ENCODE measurements around the gene PTPN6. TPM values are rescaled to one million over a fixed set of nuclear protein-coding genes. Genes with fewer than 3 reads are reported as not detected.

PTPN6 gene
- total RNA-seq, 4 donors from 2014 or later: 19.8 to 42.3 (median 35.9) TPM

DNA sequence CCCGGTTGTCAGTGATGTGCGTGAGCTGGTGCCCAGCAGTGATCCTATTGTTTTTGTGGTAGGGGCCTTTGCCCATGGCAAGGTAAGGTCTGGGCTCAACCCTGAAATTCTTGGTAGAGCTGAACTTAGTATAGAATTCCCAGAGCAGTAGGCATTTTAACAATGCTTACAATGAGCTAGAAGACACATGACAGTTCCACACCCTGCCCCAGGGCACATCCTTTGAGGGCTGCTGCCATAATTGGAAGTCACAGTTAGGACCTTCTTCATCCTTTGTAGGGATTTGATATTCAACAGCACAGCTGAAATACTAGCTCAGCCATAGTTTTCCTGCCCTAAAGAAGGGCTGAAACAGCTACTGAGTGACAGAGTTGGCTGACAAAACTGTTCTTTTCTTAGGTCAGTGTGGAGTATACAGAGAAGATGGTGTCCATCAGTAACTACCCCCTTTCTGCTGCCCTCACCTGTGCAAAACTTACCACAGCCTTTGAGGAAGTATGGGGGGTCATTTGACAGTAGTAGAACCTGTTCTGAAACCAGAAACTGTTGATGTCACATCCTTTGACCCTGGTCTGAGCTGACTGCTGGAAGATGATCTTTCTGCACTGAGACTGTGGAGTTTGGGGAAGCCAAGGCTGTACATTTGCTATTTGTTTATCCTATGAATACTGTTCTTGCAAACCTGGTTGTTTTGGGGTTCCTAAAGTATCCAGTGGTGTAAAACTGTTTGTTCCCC lies 24.3 kb downstream of the PTPN6 start:
- DNase-seq (ENCODE audit: low spot score) (no peak), ATAC-seq (ENCODE audit: low FRiP score) (no peak)
- TF ChIP-seq, protein P1, sequence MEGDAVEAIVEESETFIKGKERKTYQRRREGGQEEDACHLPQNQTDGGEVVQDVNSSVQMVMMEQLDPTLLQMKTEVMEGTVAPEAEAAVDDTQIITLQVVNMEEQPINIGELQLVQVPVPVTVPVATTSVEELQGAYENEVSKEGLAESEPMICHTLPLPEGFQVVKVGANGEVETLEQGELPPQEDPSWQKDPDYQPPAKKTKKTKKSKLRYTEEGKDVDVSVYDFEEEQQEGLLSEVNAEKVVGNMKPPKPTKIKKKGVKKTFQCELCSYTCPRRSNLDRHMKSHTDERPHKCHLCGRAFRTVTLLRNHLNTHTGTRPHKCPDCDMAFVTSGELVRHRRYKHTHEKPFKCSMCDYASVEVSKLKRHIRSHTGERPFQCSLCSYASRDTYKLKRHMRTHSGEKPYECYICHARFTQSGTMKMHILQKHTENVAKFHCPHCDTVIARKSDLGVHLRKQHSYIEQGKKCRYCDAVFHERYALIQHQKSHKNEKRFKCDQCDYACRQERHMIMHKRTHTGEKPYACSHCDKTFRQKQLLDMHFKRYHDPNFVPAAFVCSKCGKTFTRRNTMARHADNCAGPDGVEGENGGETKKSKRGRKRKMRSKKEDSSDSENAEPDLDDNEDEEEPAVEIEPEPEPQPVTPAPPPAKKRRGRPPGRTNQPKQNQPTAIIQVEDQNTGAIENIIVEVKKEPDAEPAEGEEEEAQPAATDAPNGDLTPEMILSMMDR (IDR thresholded peaks at IDR 0.05): no peak

DNA sequence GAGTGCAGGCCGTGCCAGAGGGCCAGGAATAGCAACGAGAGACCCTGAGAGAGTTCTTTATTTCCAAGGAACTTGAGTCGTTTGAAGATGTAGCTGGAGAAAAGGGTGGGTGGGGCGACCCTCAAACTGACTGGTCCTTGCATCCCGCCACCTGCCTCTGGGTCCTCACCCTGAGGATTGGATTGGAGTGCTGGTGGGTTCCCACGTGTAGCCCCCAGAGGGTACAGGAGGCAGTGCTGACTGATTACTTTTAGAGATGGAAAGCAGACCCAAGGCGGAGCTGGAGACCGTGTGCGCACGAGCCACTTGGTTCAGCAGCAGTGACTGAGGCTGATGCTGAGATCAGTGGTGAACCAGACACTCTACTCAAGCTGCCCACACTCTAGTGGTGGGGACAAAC lies 26.5 kb downstream of the PTPN6 start:
- TF ChIP-seq, protein P1 (IDR thresholded peaks at IDR 0.05): no peak
- DNase-seq (ENCODE audit: low spot score) (no peak), ATAC-seq (ENCODE audit: low FRiP score) (no peak)

DNA sequence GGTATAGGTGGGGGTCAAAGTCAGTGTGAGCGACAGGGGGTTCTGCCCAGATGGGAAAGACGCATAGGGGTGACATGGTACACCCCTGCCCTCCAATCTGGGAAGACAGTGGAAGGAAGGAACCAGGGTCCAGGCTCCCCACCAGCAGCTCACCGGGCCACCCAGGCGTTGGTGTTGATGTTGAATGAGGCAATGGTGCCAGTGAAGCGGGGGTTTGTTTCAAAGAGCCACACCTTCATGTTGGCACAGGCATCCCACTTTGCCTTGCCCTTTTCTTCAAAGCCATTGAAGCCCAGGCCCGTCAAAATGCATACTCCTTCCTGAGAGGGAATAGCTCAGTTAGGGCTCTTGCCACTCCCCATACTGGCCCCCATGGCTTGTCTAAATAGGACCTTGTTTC lies 27.0 kb downstream of the PTPN6 start:
- no peak for DNase-seq (ENCODE audit: low spot score)
- ATAC-seq (ENCODE audit: low FRiP score): no peak
- TF ChIP-seq, protein P1 (IDR thresholded peaks at IDR 0.05): no peak

DNA sequence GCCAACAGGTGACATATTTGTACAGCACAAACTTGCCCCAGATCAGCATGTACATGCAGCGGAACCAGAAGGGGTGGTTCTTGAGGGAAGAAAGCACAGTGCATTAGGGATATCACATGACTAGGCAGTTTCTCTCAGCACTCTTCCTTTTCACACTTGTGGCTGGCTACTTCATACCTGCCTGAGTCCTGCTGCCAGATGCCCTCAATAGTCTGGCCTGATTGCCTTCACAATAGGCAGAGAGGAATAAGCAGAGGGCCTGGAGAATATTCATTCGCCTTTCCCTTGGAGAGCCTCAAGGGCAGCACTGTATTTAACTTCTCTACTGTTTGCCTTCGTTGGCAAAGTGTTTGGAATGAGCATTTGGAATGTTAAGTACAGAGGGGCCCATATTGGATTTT lies 27.5 kb downstream of the PTPN6 start:
- DNase-seq (ENCODE audit: low spot score): no peak
- TF ChIP-seq, protein P1 (IDR thresholded peaks at IDR 0.05): no peak
- ATAC-seq (ENCODE audit: low FRiP score): no peak

DNA sequence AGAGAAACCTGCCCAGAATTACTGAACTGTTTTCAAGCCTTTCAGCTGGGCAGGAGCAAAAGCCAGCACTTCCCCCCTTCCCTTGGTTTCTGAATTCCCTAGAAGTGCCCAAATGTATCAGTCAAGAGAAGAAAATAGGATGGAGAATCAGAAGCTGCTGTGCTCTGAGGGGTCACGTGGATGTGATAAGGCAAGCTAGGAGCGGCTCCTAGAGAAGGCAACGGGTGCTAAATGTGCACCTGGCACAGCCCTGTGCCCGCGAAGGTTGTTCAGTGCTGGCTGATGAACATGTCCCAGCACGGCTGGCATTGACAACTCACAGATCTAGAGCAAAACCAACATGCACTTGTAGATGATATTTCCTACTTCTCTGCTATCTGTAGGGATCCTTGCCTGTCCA lies 27.9 kb downstream of the PTPN6 start:
- TF ChIP-seq, protein P1 (IDR thresholded peaks at IDR 0.05): no peak
- DNase-seq (ENCODE audit: low spot score): no peak
- ATAC-seq (ENCODE audit: low FRiP score): no peak

DNA sequence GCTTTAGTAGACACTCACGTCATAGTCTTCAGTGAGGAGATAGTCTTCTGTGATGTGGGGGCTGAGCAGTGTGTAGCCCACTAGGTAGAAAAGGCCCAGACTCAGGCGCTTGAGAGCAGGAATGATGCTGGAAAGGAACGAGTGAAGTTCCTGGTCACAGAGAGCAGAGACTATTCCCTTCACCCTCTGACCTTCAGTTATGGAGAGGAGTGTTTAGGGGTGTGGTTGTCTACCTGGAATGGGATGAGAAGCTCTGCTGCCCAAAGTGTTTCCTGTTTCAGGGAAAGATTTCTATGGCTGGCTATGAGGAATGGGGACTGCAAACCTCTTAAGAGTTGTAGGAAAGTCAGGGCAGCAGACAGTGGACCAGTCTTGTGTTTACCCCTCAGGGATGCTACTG lies 28.3 kb downstream of the PTPN6 start:
- TF ChIP-seq, protein P1 (IDR thresholded peaks at IDR 0.05): no peak
- no peak for ATAC-seq (ENCODE audit: low FRiP score)
- DNase-seq (ENCODE audit: low spot score): no peak

DNA sequence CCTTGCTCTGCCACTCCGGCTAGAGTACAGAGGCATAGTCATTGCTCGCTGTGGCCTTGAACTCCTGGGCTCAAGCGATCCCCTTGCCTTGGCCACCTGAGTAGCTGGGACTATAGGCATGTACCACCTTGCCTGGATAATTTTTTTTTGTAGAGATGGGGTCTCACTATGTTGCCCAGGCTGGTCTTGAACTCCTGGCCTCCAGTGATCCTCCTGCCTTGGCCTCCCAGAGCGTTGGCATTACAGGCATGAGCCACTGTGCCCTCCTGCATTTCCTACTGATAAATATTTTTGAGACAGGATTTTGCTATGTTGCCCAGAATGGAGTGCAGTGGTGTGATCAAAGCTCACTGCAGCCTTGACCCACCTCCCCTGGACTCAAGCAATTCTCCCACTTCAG lies 28.9 kb downstream of the PTPN6 start:
- ATAC-seq (ENCODE audit: low FRiP score): no peak
- DNase-seq (ENCODE audit: low spot score): no peak
- TF ChIP-seq, protein P1 (IDR thresholded peaks at IDR 0.05): no peak

Data from omental fat pad (tissue), 4 donors.